ENCODE data around the gene SNRNP48.

DNA sequence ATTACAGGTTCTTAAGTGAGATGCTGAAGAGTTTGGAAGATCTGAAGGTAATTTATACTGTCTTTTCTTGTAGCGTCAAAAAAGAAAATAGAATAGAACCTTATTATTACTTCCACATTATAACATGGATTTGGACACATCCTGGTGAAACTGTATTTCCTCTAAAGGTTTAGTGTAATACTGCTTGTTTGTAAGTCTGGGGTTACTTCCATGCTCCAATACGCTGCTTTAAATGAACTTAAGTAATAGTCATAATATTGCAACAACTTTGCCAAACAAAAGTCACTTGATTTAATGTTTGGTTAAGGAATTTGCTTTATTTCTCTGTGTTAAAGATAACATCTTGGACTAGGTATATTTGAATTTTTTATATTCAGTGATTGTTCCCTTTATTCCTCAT, 11.5 kb upstream of the SNRNP48 start:
- no peak for TF ChIP-seq KDM1A (IDR thresholded peaks at IDR 0.05; ENCODE audit: borderline replicate concordance)
- TF ChIP-seq, protein P1, sequence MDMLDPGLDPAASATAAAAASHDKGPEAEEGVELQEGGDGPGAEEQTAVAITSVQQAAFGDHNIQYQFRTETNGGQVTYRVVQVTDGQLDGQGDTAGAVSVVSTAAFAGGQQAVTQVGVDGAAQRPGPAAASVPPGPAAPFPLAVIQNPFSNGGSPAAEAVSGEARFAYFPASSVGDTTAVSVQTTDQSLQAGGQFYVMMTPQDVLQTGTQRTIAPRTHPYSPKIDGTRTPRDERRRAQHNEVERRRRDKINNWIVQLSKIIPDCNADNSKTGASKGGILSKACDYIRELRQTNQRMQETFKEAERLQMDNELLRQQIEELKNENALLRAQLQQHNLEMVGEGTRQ (IDR thresholded peaks at IDR 0.05; ENCODE audit: borderline replicate concordance, low read depth, low read length) = no peak
- TF ChIP-seq, protein P2, sequence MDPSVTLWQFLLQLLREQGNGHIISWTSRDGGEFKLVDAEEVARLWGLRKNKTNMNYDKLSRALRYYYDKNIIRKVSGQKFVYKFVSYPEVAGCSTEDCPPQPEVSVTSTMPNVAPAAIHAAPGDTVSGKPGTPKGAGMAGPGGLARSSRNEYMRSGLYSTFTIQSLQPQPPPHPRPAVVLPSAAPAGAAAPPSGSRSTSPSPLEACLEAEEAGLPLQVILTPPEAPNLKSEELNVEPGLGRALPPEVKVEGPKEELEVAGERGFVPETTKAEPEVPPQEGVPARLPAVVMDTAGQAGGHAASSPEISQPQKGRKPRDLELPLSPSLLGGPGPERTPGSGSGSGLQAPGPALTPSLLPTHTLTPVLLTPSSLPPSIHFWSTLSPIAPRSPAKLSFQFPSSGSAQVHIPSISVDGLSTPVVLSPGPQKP (IDR thresholded peaks at IDR 0.05; ENCODE audit: low read depth, low read length) = no peak
- TF ChIP-seq, protein P3, sequence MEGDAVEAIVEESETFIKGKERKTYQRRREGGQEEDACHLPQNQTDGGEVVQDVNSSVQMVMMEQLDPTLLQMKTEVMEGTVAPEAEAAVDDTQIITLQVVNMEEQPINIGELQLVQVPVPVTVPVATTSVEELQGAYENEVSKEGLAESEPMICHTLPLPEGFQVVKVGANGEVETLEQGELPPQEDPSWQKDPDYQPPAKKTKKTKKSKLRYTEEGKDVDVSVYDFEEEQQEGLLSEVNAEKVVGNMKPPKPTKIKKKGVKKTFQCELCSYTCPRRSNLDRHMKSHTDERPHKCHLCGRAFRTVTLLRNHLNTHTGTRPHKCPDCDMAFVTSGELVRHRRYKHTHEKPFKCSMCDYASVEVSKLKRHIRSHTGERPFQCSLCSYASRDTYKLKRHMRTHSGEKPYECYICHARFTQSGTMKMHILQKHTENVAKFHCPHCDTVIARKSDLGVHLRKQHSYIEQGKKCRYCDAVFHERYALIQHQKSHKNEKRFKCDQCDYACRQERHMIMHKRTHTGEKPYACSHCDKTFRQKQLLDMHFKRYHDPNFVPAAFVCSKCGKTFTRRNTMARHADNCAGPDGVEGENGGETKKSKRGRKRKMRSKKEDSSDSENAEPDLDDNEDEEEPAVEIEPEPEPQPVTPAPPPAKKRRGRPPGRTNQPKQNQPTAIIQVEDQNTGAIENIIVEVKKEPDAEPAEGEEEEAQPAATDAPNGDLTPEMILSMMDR (IDR thresholded peaks at IDR 0.05 in 2 of 3, conservative IDR thresholded peaks at IDR 0.05 in 1 of 3; ENCODE audit: control insufficient read depth in 2 of 3, extremely low read depth in 1 of 3, insufficient read depth in 1 of 3, low read depth in 3 of 3, low read length in 3 of 3) = no peak
